HuH-7.5 (cell line): ENCODE results near the gene SMARCA5.

ENCODE experiments used
- DNase-seq: peaks from one replicate; pipeline ENCODE4 v3.0.0; 2011; ENCODE audit warnings: low spot score

SMARCA5 gene

DNA sequence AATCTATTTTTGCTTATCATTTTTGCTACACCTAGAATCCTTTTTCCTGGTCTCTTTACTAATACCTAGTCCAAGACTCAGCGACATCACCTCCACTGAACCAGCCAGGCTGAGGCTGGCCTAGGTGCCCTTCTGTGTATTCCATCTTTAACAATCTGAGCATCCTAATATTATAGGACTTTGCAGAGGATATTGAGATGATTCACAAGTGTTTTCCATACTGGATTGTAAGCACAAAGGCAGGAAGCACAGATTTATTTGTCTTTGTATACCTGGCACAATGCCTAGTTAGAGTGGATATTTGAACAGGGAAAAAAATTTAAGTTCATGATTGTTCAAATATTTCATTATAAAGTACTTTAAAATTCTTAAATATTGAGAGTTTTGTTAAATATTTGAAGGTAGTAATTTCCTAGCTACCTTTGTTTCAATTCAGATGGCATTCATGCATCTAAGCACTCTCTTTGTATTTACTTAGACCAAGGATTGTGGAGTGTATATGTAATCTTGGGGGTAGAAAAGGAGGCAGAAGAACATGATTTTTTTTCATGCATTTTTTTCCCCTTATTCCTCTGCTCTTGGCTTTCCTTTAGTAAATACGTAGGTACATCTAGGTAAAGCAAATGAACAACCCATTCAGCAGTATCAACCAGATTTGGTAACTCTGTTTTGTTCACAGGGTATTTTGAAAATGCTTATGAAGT is 18.4 kb downstream of the SMARCA5 start:
- DNase-seq = no peak

- no peak for DNase-seq
Measured at GRCh38 chr4:143538979-143539669, 25.6 kb downstream of the SMARCA5 start.

DNA sequence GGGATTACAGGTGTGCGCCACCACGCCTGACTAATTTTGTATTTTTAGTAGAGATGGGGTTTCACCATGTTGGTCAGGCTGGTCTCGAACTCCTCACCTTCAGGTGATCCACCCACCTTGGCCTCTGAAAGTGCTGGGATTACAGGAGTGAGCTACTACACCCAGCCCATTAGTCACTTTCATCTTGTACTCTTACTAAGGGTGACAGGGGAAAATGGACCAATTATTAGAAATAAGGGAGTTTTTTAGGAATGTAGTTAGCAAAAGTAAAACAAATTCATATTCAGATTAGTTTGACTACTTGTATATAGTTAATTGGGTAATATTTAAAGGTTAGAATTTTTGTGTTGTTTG is 26.1 kb downstream of the SMARCA5 start:
- DNase-seq = no peak

DNA sequence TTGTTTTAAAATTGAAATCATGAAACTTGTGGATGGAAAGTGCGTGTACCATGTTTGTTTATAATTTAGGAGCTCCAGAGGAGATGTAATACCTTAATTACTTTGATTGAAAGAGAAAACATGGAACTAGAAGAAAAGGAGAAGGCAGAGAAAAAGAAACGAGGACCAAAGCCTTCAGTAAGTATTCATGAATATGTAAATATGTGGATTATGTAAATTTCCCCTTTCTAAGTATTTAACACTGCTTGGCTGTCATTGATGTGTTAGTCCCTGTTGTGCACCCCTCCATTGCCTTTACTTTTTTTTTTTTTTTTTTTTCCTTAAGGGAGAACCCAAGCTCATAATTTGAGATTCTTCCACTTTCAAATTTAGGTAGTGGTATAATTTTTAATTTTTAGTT is 36.4 kb downstream of the SMARCA5 start:
- no peak for DNase-seq

DNA sequence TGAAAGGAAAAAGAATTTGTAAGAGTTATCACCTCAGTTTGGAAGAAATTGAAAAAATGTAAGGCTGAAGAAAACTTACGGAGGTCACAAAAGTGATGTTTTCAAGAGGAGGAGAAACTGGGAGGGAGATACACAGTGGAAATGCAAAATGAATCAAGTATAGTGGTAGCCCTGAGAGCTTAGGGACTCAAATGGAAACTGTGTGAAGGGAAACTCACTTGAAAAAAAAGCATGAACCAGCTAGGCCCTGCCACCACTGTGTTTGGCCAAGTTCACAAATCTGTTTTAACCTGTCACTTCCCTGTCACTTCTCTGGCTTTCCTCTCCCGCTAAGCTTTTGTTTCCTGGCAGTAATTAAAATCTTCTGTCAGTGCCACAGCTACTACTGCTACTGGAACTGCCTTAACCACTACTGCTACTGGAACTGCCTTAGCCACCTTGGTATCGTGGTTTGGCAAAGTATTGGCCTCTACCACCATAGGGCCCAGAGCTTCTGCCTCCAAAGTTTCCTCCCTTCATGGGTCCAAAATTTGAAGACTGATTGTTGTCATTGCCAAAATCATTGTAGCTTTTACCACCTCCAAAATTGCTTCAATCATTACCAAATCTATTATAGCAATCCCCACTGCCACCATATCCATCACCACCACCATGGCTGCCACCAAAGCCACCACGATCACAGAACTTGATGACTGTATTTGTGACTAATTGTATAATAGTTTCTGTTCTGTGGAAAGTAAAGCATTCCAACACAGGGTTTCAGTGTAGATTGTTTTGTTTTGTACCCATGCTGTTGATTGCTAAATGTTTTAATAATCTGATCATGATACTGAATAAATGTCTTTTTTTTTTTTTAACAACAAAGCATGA is 41.5 kb downstream of the SMARCA5 start:
- DNase-seq = no peak

- DNase-seq = no peak
Measured at GRCh38 chr4:143555676-143556075, 42.2 kb downstream of the SMARCA5 start.

GRCh38 chr4:143558286-143558685 is 44.8 kb downstream of the SMARCA5 start:
- DNase-seq = no peak

- DNase-seq = peak; percentile 60
Measured at GRCh38 chr4:143558823-143559756, 45.6 kb downstream of the SMARCA5 start.

- DNase-seq = peak; percentile 10
Measured at GRCh38 chr4:143559757-143560147, 46.2 kb downstream of the SMARCA5 start.

GRCh38 chr4:143564472-143564871 is 51.0 kb downstream of the SMARCA5 start:
- DNase-seq = no peak

- no peak for DNase-seq
Measured at GRCh38 chr4:143575331-143575730, 61.8 kb downstream of the SMARCA5 start.

DNA sequence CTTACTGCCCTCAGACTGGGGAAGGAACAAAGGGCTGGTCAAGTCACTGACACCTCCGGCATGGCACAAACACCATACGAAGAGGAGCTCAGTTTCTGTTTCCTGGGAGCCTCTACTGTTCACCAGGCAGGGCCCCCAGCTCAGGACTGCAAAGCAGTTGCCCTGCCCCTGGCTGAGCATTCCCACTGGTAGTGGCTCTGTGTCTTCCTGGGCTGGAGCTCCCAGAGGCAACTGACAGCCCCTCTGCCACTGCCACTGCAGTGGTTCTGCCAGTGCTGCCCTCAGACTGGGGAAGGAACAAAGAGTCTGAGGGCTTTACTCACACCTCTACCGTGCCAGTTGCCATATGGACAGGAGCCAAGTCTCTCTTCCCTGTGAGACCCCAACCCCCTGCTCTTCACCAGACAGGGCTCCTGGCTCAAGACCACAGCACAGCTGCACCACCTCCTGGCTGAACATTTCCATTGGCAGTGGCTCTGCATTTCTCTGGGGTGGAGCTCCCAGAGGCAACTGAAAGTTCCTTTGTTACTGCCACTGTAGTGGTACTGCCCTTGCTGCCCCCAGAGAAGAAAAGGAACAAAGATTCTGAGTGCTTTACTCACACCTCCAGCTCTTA is 67.9 kb downstream of the SMARCA5 start:
- no peak for DNase-seq

GRCh38 chr4:143585548-143585947 is 72.0 kb downstream of the SMARCA5 start:
- DNase-seq = no peak

- DNase-seq = no peak
Measured at GRCh38 chr4:143586080-143586479, 72.6 kb downstream of the SMARCA5 start.

GRCh38 chr4:143587703-143588102 is 74.2 kb downstream of the SMARCA5 start:
- no peak for DNase-seq

DNA sequence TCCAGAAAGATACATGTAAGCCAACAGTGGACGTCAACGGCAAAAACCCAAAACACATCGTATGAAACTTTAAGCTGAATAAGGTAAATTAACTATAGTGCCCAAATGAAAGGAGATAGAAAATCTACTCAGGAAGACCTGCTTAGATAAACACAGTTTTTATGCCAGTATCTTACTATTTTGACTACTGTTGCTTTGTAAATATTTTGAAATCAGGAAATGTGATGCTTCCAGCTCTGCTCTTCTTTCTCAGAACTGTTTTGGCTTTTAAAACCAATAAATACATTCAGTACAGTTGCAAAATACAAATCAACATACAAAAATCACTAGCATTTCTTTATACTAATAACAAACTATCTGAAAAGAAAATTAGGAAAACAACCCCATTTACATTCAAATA is 83.8 kb downstream of the SMARCA5 start:
- no peak for DNase-seq

DNA sequence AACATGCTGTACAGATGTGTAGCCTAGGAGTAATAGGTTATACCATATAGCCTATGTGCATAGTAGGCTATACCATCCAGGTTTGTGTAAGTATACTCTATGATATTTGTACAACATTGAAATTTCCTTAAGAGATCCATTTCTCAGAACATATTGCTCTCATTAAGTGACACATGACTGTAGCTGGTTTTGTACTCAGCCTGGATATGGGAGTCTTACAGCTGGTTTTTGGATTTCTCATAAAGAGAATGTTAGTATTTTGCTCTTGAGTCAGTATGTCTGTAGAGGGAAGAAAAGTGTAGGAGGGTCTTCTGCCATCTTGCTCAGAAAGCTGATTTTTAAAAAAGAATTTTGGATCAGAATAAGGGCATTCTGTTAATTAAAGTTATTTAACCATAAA is 85.3 kb downstream of the SMARCA5 start:
- no peak for DNase-seq

DNA sequence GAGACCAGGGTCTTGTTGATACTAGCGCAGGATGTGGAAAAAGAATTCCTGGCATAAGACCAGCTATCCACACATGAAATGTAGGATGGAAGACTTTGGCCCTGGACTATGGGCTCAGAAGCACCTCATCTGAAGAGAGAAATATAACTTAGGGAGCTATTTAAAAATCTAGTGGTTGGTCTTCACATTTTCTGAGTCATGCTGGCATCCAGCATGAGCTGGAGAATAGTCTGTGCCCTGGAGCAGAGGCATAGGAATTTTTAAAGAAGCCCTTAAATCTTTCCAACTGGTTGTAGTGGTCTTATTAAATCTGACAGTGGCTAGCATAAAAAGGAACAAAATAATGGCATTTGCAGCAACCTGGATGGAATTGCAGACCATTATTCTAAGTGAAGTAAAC is 86.3 kb downstream of the SMARCA5 start:
- no peak for DNase-seq

GRCh38 chr4:143606480-143606879 is 93.0 kb downstream of the SMARCA5 start:
- DNase-seq = no peak
